ENCODE results near the gene GRIN3B. TPM values are rescaled to one million over a fixed set of nuclear protein-coding genes. Genes with fewer than 3 reads are reported as not detected.
A peak's percentile ranks its signal among the peaks of the same experiment; 100 is the strongest.

Gene GRIN3B
- total RNA-seq, 2 experiments from 2014 or later: not detected

- Mint-ChIP-seq H3K27ac (no peak overlapping the region), H3K4me3 (no peak overlapping the region), H3K4me1 (peaks cover 2% of the 10 kb centered on the region)
Measured at GRCh38 chr19:1010586-1011510, 10.6 kb downstream of the GRIN3B start.

GRCh38 chr19:1011831-1012333, 11.7 kb downstream of the GRIN3B start:
- no peaks in the 10 kb centered on the region for H3K27me3 Mint-ChIP-seq
- ATAC-seq (ENCODE audit: low read depth) (no peak), DNase-seq (no peak)
- no peaks in the 10 kb centered on the region for H3K9me3 Mint-ChIP-seq
- POLR2A ChIA-PET: no interaction called here
- no peak overlapping the region for H3K4me3 Mint-ChIP-seq
- peaks cover 3% of the 10 kb centered on the region for H3K36me3 Mint-ChIP-seq
- peaks cover 3% of the 10 kb centered on the region for H3K4me1 Mint-ChIP-seq
- no peak overlapping the region for H3K27ac Mint-ChIP-seq

More at GRCh38 chr19:1010586-1011510, 10.6 kb downstream of the GRIN3B start:
- POLR2A ChIA-PET: no interaction called here
- Mint-ChIP-seq H3K27me3 (no peaks in the 10 kb centered on the region), H3K9me3 (no peaks in the 10 kb centered on the region), H3K36me3 (peaks cover 3% of the 10 kb centered on the region)
- ATAC-seq (ENCODE audit: low read depth) (no peak), DNase-seq (no peak)

- H3K27ac Mint-ChIP-seq: no peak overlapping the region
- no peak for DNase-seq
- H3K27me3 Mint-ChIP-seq: no peaks in the 10 kb centered on the region
- POLR2A ChIA-PET: no interaction called here
- peaks cover 2% of the 10 kb centered on the region for H3K4me1 Mint-ChIP-seq
- no peaks in the 10 kb centered on the region for H3K9me3 Mint-ChIP-seq
- peaks cover 3% of the 10 kb centered on the region for H3K36me3 Mint-ChIP-seq
- H3K4me3 Mint-ChIP-seq: no peak overlapping the region
- ATAC-seq (ENCODE audit: low read depth): no peak
Measured at GRCh38 chr19:1012334-1012733, 12.1 kb downstream of the GRIN3B start.

GRCh38 chr19:1013218-1013617, 13.0 kb downstream of the GRIN3B start:
- POLR2A ChIA-PET: no interaction called here
- H3K27ac Mint-ChIP-seq: no peak overlapping the region
- ATAC-seq (ENCODE audit: low read depth) (no peak), DNase-seq (no peak)
- H3K9me3 Mint-ChIP-seq: no peaks in the 10 kb centered on the region
- no peaks in the 10 kb centered on the region for H3K27me3 Mint-ChIP-seq
- H3K4me3 Mint-ChIP-seq: no peak overlapping the region
- peaks cover 9% of the 10 kb centered on the region for H3K4me1 Mint-ChIP-seq
- H3K36me3 Mint-ChIP-seq: peaks cover 3% of the 10 kb centered on the region

- no peaks in the 10 kb centered on the region for H3K27me3 Mint-ChIP-seq
- H3K4me1 Mint-ChIP-seq: peaks cover 11% of the 10 kb centered on the region
- no peaks in the 10 kb centered on the region for H3K9me3 Mint-ChIP-seq
- H3K27ac Mint-ChIP-seq: no peak overlapping the region
- DNase-seq: no peak
- H3K36me3 Mint-ChIP-seq: peaks cover 3% of the 10 kb centered on the region
- no peak overlapping the region for H3K4me3 Mint-ChIP-seq
- ATAC-seq (ENCODE audit: low read depth): no peak
- POLR2A ChIA-PET: no interaction called here
Measured at GRCh38 chr19:1014161-1015060, 14.2 kb downstream of the GRIN3B start.

GRCh38 chr19:1015061-1015781, 15.0 kb downstream of the GRIN3B start:
- DNase-seq (no peak), ATAC-seq (ENCODE audit: low read depth) (no peak)
- Mint-ChIP-seq H3K4me3 (no peak overlapping the region), H3K27ac (no peak overlapping the region), H3K27me3 (no peaks in the 10 kb centered on the region), H3K9me3 (no peaks in the 10 kb centered on the region), H3K4me1 (peaks cover 11% of the 10 kb centered on the region), H3K36me3 (peaks cover 4% of the 10 kb centered on the region)
- POLR2A ChIA-PET: interaction anchor here (0.6 kb wide), 1 partner anchor 70 kb away, joined by 3 read pairs; no protein-coding TSS in a partner anchor

GRCh38 chr19:1015782-1016646, 15.8 kb downstream of the GRIN3B start:
- Mint-ChIP-seq H3K4me3 (no peak overlapping the region), H3K4me1 (peaks cover 11% of the 10 kb centered on the region)
- DNase-seq: no peak

GRCh38 chr19:1016647-1017114, 16.5 kb downstream of the GRIN3B start:
- Mint-ChIP-seq H3K36me3 (peaks cover 2% of the 10 kb centered on the region), H3K9me3 (no peaks in the 10 kb centered on the region), H3K27ac (peak overlapping the region; percentile 68), H3K4me1 (peaks cover 17% of the 10 kb centered on the region), H3K27me3 (no peaks in the 10 kb centered on the region), H3K4me3 (peak overlapping the region; percentile 49)
- DNase-seq (no peak), ATAC-seq (ENCODE audit: low read depth) (no peak)
- POLR2A ChIA-PET: interaction anchor here (0.9 to 1.0 kb wide), 2 partner anchors 20 to 51 kb away, joined by 3 read pairs; partner anchors contain the start of gene ARHGAP45

More at GRCh38 chr19:1015782-1016646, 15.8 kb downstream of the GRIN3B start:
- POLR2A ChIA-PET: interaction anchor here (0.6 to 1.0 kb wide), 3 partner anchors 20 to 69 kb away, joined by 3 read pairs; partner anchors contain the start of gene ARHGAP45
- peak overlapping the region; percentile 16 for H3K27ac Mint-ChIP-seq
- ATAC-seq (ENCODE audit: low read depth): no peak
- H3K27me3 Mint-ChIP-seq: no peaks in the 10 kb centered on the region
- H3K36me3 Mint-ChIP-seq: peaks cover 4% of the 10 kb centered on the region
- H3K9me3 Mint-ChIP-seq: no peaks in the 10 kb centered on the region

- POLR2A ChIA-PET: interaction anchor here (0.9 to 1.0 kb wide), 3 partner anchors 21 to 50 kb away, joined by 3 read pairs; partner anchors contain the start of genes ABCA7 and ARHGAP45
Measured at GRCh38 chr19:1017115-1017905, 17.1 kb downstream of the GRIN3B start.

GRCh38 chr19:1017906-1018305, 17.7 kb downstream of the GRIN3B start:
- Mint-ChIP-seq H3K27me3 (no peaks in the 10 kb centered on the region), H3K4me1 (peaks cover 17% of the 10 kb centered on the region), H3K36me3 (peaks cover 2% of the 10 kb centered on the region), H3K4me3 (peak overlapping the region; percentile 49), H3K9me3 (no peaks in the 10 kb centered on the region), H3K27ac (peak overlapping the region; percentile 30)
- ATAC-seq (ENCODE audit: low read depth) (no peak), DNase-seq (no peak)
- POLR2A ChIA-PET: interaction anchor here (1.0 kb wide), 1 partner anchor 22 kb away, joined by 3 read pairs; the partner anchor contains the start of gene ABCA7

More at GRCh38 chr19:1017115-1017905, 17.1 kb downstream of the GRIN3B start:
- H3K36me3 Mint-ChIP-seq: peaks cover 2% of the 10 kb centered on the region
- ATAC-seq (ENCODE audit: low read depth) (no peak), DNase-seq (no peak)
- peak overlapping the region; percentile 49 for H3K4me3 Mint-ChIP-seq
- H3K27me3 Mint-ChIP-seq: no peaks in the 10 kb centered on the region
- H3K4me1 Mint-ChIP-seq: peaks cover 17% of the 10 kb centered on the region
- H3K9me3 Mint-ChIP-seq: no peaks in the 10 kb centered on the region
- H3K27ac Mint-ChIP-seq: peak overlapping the region; percentile 68

- peak overlapping the region; percentile 63 for H3K27ac Mint-ChIP-seq
- DNase-seq (no peak), ATAC-seq (ENCODE audit: low read depth) (no peak)
- peaks cover 2% of the 10 kb centered on the region for H3K36me3 Mint-ChIP-seq
- no peaks in the 10 kb centered on the region for H3K9me3 Mint-ChIP-seq
- H3K27me3 Mint-ChIP-seq: no peaks in the 10 kb centered on the region
- peaks cover 17% of the 10 kb centered on the region for H3K4me1 Mint-ChIP-seq
- POLR2A ChIA-PET: interaction anchor here (0.7 kb wide), 2 partner anchors 21 to 251 kb away, joined by 3 read pairs; no protein-coding TSS in a partner anchor
- peak overlapping the region; percentile 90 for H3K4me3 Mint-ChIP-seq
Measured at GRCh38 chr19:1018393-1018792, 18.2 kb downstream of the GRIN3B start.

Data from activated naive CD8-positive, alpha-beta T cell treated with anti-CD3 and anti-CD28 coated beads, Interleukin-2, amount 10 ng/mL, durations not matched to agents 7 days and 5 days (primary cell).